ENCODE data around the gene SUCLG2.

SUCLG2 gene

DNA sequence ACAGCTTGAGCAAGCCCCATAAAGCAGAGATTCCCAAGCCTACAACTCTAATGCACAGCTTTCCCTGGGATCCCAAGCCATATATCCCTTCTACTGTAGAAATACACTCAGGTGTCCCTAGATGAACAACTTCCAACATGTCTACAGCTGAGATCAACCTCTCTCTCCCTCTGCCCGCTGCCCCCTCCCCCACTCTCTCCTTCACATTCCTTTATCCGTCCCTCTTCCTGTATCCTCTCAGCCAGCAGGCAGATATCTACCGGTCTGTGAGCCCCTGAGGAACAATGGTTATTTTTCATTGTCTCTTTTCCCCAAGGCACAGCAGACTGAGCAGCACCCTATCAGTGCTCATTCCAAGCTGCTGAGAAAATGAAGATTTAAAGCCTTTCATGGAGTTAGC lies 138.6 kb downstream of the SUCLG2 start:
- no peak for DNase-seq (ENCODE audit: low read depth)
- no peak overlapping the region for H3K4me3 ChIP-seq (ENCODE audit: control insufficient read depth, low read depth, low read length)
- TF ChIP-seq, protein P1, sequence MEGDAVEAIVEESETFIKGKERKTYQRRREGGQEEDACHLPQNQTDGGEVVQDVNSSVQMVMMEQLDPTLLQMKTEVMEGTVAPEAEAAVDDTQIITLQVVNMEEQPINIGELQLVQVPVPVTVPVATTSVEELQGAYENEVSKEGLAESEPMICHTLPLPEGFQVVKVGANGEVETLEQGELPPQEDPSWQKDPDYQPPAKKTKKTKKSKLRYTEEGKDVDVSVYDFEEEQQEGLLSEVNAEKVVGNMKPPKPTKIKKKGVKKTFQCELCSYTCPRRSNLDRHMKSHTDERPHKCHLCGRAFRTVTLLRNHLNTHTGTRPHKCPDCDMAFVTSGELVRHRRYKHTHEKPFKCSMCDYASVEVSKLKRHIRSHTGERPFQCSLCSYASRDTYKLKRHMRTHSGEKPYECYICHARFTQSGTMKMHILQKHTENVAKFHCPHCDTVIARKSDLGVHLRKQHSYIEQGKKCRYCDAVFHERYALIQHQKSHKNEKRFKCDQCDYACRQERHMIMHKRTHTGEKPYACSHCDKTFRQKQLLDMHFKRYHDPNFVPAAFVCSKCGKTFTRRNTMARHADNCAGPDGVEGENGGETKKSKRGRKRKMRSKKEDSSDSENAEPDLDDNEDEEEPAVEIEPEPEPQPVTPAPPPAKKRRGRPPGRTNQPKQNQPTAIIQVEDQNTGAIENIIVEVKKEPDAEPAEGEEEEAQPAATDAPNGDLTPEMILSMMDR (IDR thresholded peaks at IDR 0.05; ENCODE audit: control insufficient read depth, insufficient read depth, low read depth, low read length, missing control alignments) = no peak

DNA sequence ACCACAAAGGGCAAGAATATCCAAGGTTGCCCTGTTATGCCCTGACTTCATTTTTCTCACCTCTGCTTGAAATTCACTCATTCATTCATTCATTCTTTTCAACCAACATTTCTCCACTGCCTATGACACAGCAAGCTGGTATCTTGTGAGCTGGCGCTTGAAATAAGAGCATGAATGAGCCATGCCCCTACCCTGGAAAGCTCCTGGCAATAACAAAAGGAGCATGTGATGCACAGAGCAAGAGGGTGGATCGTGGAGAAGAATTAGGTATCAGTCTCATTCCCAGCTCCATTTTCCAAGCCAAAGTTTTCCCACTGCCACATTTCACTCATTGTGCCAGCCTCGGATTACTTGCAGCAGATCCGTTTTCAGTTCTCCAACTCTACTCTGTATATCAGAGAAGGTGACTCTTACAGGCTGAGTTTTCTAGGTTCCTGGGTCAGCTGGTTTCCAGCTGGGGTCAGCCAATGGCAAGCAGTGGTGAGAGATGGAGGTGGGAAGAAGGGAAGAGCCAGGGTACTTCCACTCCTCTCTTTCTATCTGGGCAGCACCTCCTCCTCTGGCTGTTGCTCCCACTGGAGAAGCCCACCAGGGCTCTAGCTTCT lies 144.8 kb downstream of the SUCLG2 start:
- DNase-seq (ENCODE audit: low read depth) = no peak
- TF ChIP-seq, protein P1 (IDR thresholded peaks at IDR 0.05; ENCODE audit: control insufficient read depth, insufficient read depth, low read depth, low read length, missing control alignments) = no peak
- no peak overlapping the region for H3K4me3 ChIP-seq (ENCODE audit: control insufficient read depth, low read depth, low read length)

DNA sequence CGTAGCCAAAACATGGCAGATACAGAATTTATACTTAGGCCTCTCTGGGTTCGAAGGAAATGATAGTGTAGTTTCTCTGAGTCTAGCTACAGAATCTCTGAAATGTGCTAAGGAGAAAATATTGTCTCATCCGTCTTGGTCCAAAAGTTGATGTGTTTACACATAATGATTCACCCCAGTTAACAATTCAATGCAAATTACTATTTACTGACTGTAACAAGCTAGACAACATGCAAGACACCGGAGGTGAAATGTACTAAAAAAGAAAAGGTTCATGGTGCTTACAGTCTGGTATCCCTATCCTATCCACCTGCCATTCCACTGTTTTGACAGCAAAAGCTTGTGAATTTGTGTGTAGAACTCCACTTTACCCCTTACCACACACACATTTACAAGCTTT lies 146.8 kb downstream of the SUCLG2 start:
- TF ChIP-seq, protein P1 (IDR thresholded peaks at IDR 0.05; ENCODE audit: control insufficient read depth, insufficient read depth, low read depth, low read length, missing control alignments) = no peak
- H3K4me3 ChIP-seq (ENCODE audit: control insufficient read depth, low read depth, low read length) = no peak overlapping the region
- DNase-seq (ENCODE audit: low read depth) = no peak

GRCh38 chr3:67500709-67501108 lies 153.7 kb downstream of the SUCLG2 start:
- no peak overlapping the region for H3K4me3 ChIP-seq (ENCODE audit: control insufficient read depth, low read depth, low read length)
- no peak for DNase-seq (ENCODE audit: low read depth)
- TF ChIP-seq, protein P1 (IDR thresholded peaks at IDR 0.05; ENCODE audit: control insufficient read depth, insufficient read depth, low read depth, low read length, missing control alignments) = no peak

- TF ChIP-seq, protein P1 (IDR thresholded peaks at IDR 0.05; ENCODE audit: control insufficient read depth, insufficient read depth, low read depth, low read length, missing control alignments) = no peak
- H3K4me3 ChIP-seq (ENCODE audit: control insufficient read depth, low read depth, low read length) = no peak overlapping the region
- DNase-seq (ENCODE audit: low read depth) = no peak
Measured at GRCh38 chr3:67497746-67498145, 156.7 kb downstream of the SUCLG2 start.

GRCh38 chr3:67495751-67496150 lies 158.7 kb downstream of the SUCLG2 start:
- DNase-seq (ENCODE audit: low read depth) = no peak
- H3K4me3 ChIP-seq (ENCODE audit: control insufficient read depth, low read depth, low read length) = no peak overlapping the region
- TF ChIP-seq, protein P1 (IDR thresholded peaks at IDR 0.05; ENCODE audit: control insufficient read depth, insufficient read depth, low read depth, low read length, missing control alignments) = no peak

DNA sequence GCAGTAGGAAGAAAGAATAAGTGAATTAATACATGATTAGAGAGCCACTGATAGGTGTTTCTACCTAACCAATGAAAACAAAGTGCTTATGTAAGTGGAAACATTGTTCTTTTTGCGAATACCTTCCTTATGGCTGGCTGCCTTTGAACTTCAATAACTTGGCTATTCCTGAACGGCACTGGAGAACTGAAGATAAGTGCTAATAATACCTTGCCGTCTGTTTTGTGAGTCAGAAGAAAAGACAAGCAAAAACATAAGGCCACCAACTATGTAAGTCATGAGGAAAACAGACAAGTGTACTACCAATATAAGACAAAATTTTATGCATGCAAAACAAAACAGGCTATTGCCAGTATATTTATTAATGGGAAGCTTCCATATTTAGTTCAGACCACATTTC lies 160.6 kb downstream of the SUCLG2 start:
- DNase-seq (ENCODE audit: low read depth) = no peak
- no peak overlapping the region for H3K4me3 ChIP-seq (ENCODE audit: control insufficient read depth, low read depth, low read length)
- TF ChIP-seq, protein P1 (IDR thresholded peaks at IDR 0.05; ENCODE audit: control insufficient read depth, insufficient read depth, low read depth, low read length, missing control alignments) = no peak
